WTC11 (cell line): Measurements from ENCODE around the gene C10orf90. TPM values are rescaled to one million over a fixed set of nuclear protein-coding genes. Genes with fewer than 3 reads are reported as not detected.

ENCODE experiments used
- ATAC-seq: fragments of 200-7000 bp; cut with Tn5 transposase; 2 replicates; pipeline ENCODE4 v1.10.0; 2021; ENCODE audit warnings: mild to moderate bottlenecking, moderate library complexity
- CTCF ChIA-PET: fragments of 300-600 bp; sonication (Branson Sonifier 250); formaldehyde crosslinking; loops from one replicate; lab custom pipeline; 2021; ENCODE audit warnings: antibody characterized with exemption; lab: Charles Lee
- POLR2A ChIA-PET: fragments of 350-600 bp; sonication (Branson Sonifier 250); formaldehyde crosslinking; loops from one replicate; lab custom pipeline; 2021; ENCODE audit warnings: antibody characterized with exemption; lab: Charles Lee
- DNase-seq: peaks from one replicate; pipeline ENCODE4 v3.0.0; 2021; ENCODE audit warnings: low spot score
- H3K27ac Mint-ChIP-seq: 2 replicates; pipeline ENCODE4 v1.8.0; 2021; ENCODE audit warnings: mixed read lengths
- H3K27me3 Mint-ChIP-seq: 2 replicates; pipeline ENCODE4 v1.8.0; 2021; ENCODE audit warnings: low read depth, mild to moderate bottlenecking, moderate library complexity, mixed read lengths
- H3K36me3 Mint-ChIP-seq: 2 replicates; pipeline ENCODE4 v1.8.0; 2021; ENCODE audit warnings: mixed read lengths
- H3K4me1 Mint-ChIP-seq: 2 replicates; pipeline ENCODE4 v1.8.0; 2022; ENCODE audit warnings: mixed read lengths
- H3K4me3 Mint-ChIP-seq: 2 replicates; pipeline ENCODE4 v1.8.0; 2021; ENCODE audit warnings: mild to moderate bottlenecking, moderate library complexity, mixed read lengths
- H3K9me3 Mint-ChIP-seq: 2 replicates; pipeline ENCODE4 v1.8.0; 2021; ENCODE audit warnings: mixed read lengths
- EMX1 ChIP-seq: fragments of 250-450 bp; sonication (Bioruptor Pico); IDR thresholded peaks from 2 replicates; pipeline ENCODE4 v1.8.0; 2021; ENCODE audit warnings: mild to moderate bottlenecking
- FOXJ3 ChIP-seq: sonication (generic); formaldehyde crosslinking; IDR thresholded peaks from 2 replicates; pipeline ENCODE4 v1.9.0; 2021; ENCODE audit warnings: missing genetic modification reagents, mild to moderate bottlenecking, borderline replicate concordance
- FOXK1 ChIP-seq: sonication (generic); formaldehyde crosslinking; IDR thresholded peaks from 2 replicates; pipeline ENCODE4 v1.8.0; 2022; ENCODE audit warnings: mild to moderate bottlenecking, moderate library complexity, missing genetic modification reagents
- GRHL2 ChIP-seq: fragments of 250-450 bp; sonication (Bioruptor Pico); IDR thresholded peaks from 2 replicates; pipeline ENCODE4 v1.8.0; 2022; ENCODE audit warnings: mild to moderate bottlenecking, moderate library complexity; ENCODE audit not compliant: insufficient replicate concordance, severe bottlenecking
- NFATC4 ChIP-seq: fragments of 250-450 bp; sonication (Bioruptor Pico); IDR thresholded peaks from 2 replicates; pipeline ENCODE4 v1.9.0; 2021; ENCODE audit warnings: mild to moderate bottlenecking
- NFE2L1 ChIP-seq: sonication (generic); formaldehyde crosslinking; IDR thresholded peaks from 2 replicates; pipeline ENCODE4 v1.8.1; 2023; ENCODE audit warnings: missing genetic modification reagents
- SMAD3 ChIP-seq: sonication (generic); formaldehyde crosslinking; IDR thresholded peaks from 2 replicates; pipeline ENCODE4 v1.8.0; 2022; ENCODE audit warnings: missing genetic modification reagents, mild to moderate bottlenecking, borderline replicate concordance
- SMAD4 ChIP-seq: sonication (generic); formaldehyde crosslinking; IDR thresholded peaks from 2 replicates; pipeline ENCODE4 v1.8.0; 2022; ENCODE audit warnings: mild to moderate bottlenecking, missing genetic modification reagents
- SOX15 ChIP-seq: fragments of 250-450 bp; sonication (Bioruptor Pico); IDR thresholded peaks from 2 replicates; pipeline ENCODE4 v1.9.0; 2021; ENCODE audit warnings: mild to moderate bottlenecking
- SP1 ChIP-seq: sonication (generic); formaldehyde crosslinking; conservative IDR thresholded peaks from 2 replicates; pipeline ENCODE4 v1.8.1; 2022; ENCODE audit warnings: missing genetic modification reagents
- ZNF121 ChIP-seq: sonication (generic); formaldehyde crosslinking; IDR thresholded peaks from 2 replicates; pipeline ENCODE4 v1.8.0; 2023; ENCODE audit warnings: missing genetic modification reagents
- ZNF263 ChIP-seq: sonication (generic); formaldehyde crosslinking; IDR thresholded peaks from 2 replicates; pipeline ENCODE4 v1.8.1; 2022; ENCODE audit warnings: low read depth, mild to moderate bottlenecking, moderate library complexity, missing genetic modification reagents
- ZNF423 ChIP-seq: fragments of 250-450 bp; sonication (Bioruptor Pico); IDR thresholded peaks from 2 replicates; pipeline ENCODE4 v2.1.2; 2022; ENCODE audit warnings: mild to moderate bottlenecking, moderate library complexity
- total RNA-seq: library from RNA; stranded (reverse); gene quantifications from 3 replicates; pipeline ENCODE4 v1.2.3, GENCODE V29; 2021
- TF ChIP-seq, protein P1 (sequence below): fragments of 200-600 bp; IDR thresholded peaks from 2 replicates; pipeline ENCODE4 v1.8.0; 2022; ENCODE audit warnings: antibody characterized with exemption
- TF ChIP-seq, protein P2 (sequence below): sonication (generic); formaldehyde crosslinking; IDR thresholded peaks from 2 replicates; pipeline ENCODE4 v1.8.1; 2022; ENCODE audit warnings: low read depth, mild to moderate bottlenecking, moderate library complexity, missing genetic modification reagents, borderline replicate concordance
- TF ChIP-seq, protein P3 (sequence below): sonication (generic); formaldehyde crosslinking; IDR thresholded peaks from 2 replicates; pipeline ENCODE4 v1.8.0; 2022; ENCODE audit warnings: mild to moderate bottlenecking, missing genetic modification reagents
- TF ChIP-seq, protein P4 (sequence below): fragments of 250-450 bp; sonication (Bioruptor Pico); IDR thresholded peaks from 2 replicates; pipeline ENCODE4 v1.9.0; 2021; ENCODE audit warnings: moderate library complexity, mild to moderate bottlenecking, inconsistent platforms, borderline replicate concordance
- TF ChIP-seq, protein P5 (sequence below): fragments of 250-450 bp; sonication (Bioruptor Pico); conservative IDR thresholded peaks from 2 replicates; pipeline ENCODE4 v1.9.0; 2021; ENCODE audit warnings: mild to moderate bottlenecking
- TF ChIP-seq, protein P6 (sequence below): sonication (generic); formaldehyde crosslinking; IDR thresholded peaks from 2 replicates; pipeline ENCODE4 v1.8.1; 2022; ENCODE audit warnings: low read depth, missing genetic modification reagents, borderline replicate concordance
- TF ChIP-seq, protein P7 (sequence below): sonication (generic); formaldehyde crosslinking; IDR thresholded peaks from 2 replicates; pipeline ENCODE4 v1.8.1; 2022; ENCODE audit warnings: mild to moderate bottlenecking, missing genetic modification reagents, moderate library complexity, borderline replicate concordance
- TF ChIP-seq, protein P8 (sequence below): sonication (generic); formaldehyde crosslinking; IDR thresholded peaks from 2 replicates; pipeline ENCODE4 v1.8.1; 2023; ENCODE audit warnings: mild to moderate bottlenecking, missing genetic modification reagents

Gene C10orf90
- total RNA-seq, 1 experiment from 2014 or later, result 0.85 TPM

DNA sequence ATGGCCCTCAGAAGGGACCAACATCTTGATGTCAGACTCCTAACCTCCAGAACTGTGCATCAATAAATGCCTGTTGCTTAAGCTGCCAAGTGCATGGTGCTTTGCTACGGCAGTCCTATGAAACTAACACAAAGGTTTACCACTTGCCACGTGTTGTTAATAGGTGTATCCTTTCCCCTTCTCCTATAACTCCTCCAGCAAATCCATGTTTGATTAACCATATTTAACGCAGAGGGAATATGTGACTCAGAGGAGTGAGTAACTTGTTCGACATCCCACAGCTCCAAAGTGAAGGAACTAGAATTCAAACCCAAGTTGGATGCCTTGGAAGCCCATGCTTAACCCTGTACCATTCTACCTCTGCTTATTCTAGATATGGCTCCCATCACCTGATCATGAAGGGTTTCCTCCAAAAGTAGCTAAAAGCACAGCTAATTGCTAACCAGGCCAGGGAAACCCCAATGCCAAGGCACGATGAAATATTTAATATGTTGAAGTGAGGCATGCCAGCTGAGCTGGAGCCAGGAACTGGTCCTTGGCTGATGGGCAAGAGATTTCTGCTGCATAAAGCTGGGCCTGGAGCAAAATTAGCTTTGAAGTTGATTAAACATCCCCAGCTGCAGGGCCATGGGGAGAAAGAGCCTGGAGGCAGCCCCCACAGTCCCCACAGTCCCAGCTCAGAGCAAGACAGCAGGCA, 131.9 kb downstream of the C10orf90 start:
- TF ChIP-seq, protein P1, sequence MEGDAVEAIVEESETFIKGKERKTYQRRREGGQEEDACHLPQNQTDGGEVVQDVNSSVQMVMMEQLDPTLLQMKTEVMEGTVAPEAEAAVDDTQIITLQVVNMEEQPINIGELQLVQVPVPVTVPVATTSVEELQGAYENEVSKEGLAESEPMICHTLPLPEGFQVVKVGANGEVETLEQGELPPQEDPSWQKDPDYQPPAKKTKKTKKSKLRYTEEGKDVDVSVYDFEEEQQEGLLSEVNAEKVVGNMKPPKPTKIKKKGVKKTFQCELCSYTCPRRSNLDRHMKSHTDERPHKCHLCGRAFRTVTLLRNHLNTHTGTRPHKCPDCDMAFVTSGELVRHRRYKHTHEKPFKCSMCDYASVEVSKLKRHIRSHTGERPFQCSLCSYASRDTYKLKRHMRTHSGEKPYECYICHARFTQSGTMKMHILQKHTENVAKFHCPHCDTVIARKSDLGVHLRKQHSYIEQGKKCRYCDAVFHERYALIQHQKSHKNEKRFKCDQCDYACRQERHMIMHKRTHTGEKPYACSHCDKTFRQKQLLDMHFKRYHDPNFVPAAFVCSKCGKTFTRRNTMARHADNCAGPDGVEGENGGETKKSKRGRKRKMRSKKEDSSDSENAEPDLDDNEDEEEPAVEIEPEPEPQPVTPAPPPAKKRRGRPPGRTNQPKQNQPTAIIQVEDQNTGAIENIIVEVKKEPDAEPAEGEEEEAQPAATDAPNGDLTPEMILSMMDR, result no peak
- TF ChIP-seq, protein P2, sequence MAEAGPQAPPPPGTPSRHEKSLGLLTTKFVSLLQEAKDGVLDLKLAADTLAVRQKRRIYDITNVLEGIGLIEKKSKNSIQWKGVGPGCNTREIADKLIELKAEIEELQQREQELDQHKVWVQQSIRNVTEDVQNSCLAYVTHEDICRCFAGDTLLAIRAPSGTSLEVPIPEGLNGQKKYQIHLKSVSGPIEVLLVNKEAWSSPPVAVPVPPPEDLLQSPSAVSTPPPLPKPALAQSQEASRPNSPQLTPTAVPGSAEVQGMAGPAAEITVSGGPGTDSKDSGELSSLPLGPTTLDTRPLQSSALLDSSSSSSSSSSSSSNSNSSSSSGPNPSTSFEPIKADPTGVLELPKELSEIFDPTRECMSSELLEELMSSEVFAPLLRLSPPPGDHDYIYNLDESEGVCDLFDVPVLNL (CRISPR knock-in tag), result no peak
- DNase-seq (no peak), ATAC-seq (no peak)
- POLR2A ChIA-PET, result interaction anchor here (0.6 kb wide), 1 partner anchor 61 kb away, joined by 9 read pairs; no protein-coding TSS in a partner anchor
- Mint-ChIP-seq H3K9me3 (peaks cover 7% of the 10 kb centered on the region), H3K4me1 (0 out of 2 replicates have a peak, but pooled peaks cover 2% of the 10 kb centered on the region), H3K4me3 (no peak overlapping the region), H3K27ac (no peak overlapping the region), H3K36me3 (no peaks in the 10 kb centered on the region), H3K27me3 (no peaks in the 10 kb centered on the region)
- CTCF ChIA-PET, result no interaction called here

DNA sequence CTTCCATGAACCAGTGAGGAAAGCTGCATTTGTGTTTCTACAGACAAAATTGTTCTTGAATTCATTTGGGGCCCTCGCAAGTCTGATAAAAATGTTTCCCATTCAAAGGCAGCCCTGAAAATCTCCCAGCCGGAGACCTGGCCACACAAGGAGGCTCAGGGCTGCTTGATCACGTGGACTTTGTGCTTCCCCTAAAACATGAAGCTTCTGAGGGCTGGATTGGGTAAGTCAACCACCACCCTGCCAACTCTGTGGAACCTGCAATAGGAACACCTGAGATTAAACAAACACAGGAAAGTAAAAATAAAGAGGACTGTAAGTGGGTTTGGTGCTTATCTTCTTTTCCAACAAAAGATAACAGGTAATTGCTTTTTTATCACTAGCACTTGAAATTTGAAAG, 133.8 kb downstream of the C10orf90 start:
- Mint-ChIP-seq H3K27ac (no peak overlapping the region), H3K27me3 (no peaks in the 10 kb centered on the region), H3K36me3 (no peaks in the 10 kb centered on the region), H3K9me3 (peaks cover 7% of the 10 kb centered on the region), H3K4me3 (no peak overlapping the region), H3K4me1 (0 out of 2 replicates have a peak, but pooled peaks cover 2% of the 10 kb centered on the region)
- POLR2A ChIA-PET, result no interaction called here
- DNase-seq, result no peak
- TF ChIP-seq, protein P3, sequence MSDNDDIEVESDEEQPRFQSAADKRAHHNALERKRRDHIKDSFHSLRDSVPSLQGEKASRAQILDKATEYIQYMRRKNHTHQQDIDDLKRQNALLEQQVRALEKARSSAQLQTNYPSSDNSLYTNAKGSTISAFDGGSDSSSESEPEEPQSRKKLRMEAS (CRISPR knock-in tag), result no peak
- no peak for TF ChIP-seq SMAD3 (CRISPR knock-in tag)
- TF ChIP-seq, protein P4, sequence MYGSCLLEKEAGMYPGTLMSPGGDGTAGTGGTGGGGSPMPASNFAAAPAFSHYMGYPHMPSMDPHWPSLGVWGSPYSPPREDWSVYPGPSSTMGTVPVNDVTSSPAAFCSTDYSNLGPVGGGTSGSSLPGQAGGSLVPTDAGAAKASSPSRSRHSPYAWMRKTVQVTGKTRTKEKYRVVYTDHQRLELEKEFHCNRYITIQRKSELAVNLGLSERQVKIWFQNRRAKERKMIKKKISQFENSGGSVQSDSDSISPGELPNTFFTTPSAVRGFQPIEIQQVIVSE, result no peak
- TF ChIP-seq, protein P5, sequence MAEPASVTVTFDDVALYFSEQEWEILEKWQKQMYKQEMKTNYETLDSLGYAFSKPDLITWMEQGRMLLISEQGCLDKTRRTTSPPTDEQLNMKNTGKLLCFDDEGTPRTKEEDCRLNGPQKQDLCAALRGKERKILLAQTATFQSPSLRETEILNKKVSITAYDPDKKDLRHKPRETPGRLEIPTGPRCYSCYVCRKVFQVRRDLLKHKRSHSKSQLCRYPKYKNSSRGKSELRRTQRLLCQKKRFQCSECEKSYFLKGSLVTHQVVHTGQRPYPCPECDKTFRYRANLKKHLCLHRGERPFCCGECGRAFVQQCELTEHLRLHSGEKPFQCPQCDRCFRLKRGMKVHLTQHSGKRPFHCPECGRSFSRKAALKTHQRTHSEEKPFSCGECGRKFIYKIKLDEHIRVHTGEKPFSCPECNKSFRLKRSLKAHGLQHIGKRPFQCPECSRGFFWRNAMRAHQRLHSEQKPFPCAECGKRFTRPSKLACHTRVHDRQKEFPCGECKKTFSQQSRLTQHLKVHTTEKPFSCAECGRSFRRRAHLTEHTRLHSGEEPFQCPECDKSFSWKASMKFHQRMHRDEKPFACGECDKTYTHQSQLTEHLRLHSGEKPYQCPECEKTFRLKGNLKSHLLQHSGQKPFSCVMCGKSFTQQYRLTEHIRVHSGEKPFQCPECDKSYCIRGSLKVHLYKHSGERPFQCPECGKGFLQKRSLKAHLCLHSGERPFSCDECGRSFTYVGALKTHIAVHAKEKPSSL (CRISPR knock-in tag), result no peak
- no peak for TF ChIP-seq EMX1
- no peak for TF ChIP-seq NFATC4 (CRISPR knock-in tag)
- no peak for TF ChIP-seq SOX15 (CRISPR knock-in tag)
- no peak for TF ChIP-seq ZNF121 (CRISPR knock-in tag)
- no peak for TF ChIP-seq FOXK1 (CRISPR knock-in tag)
- ATAC-seq, result no peak
- CTCF ChIA-PET, result no interaction called here

DNA sequence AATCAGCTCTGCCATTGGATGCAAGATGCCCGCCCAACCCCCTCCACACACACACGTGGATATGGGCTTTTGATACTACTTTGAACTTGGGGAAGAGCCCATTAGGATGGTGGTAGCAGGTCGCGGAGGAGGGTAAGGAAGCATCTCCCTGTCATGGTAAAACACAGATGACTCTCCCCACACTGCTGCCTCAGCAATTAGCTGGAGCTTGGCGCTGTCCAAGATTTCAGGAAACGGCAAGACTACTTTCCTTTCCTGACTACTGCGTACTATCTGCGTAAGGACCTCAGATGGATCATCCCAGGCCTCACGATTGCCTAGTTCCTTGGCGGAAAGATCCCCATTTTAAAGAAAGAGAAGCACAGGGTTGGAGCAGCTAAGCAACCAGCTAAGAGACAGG, 134.3 kb downstream of the C10orf90 start:
- DNase-seq (no peak), ATAC-seq (peak; percentile 61)
- no peak overlapping the region for H3K4me3 Mint-ChIP-seq
- no peak overlapping the region for H3K27ac Mint-ChIP-seq
- no peaks in the 10 kb centered on the region for H3K36me3 Mint-ChIP-seq
- ChIA-PET POLR2A (no interaction called here), CTCF (no interaction called here)
- H3K4me1 Mint-ChIP-seq, result 0 out of 2 replicates have a peak, but pooled peaks cover 2% of the 10 kb centered on the region
- H3K27me3 Mint-ChIP-seq, result no peaks in the 10 kb centered on the region
- peaks cover 7% of the 10 kb centered on the region for H3K9me3 Mint-ChIP-seq
- TF ChIP-seq NFATC4 (CRISPR knock-in tag) (no peak), NFE2L1 (CRISPR knock-in tag) (no peak), GRHL2 (CRISPR knock-in tag) (no peak), SP1 (CRISPR knock-in tag) (no peak), ZNF423 (CRISPR knock-in tag) (no peak), FOXJ3 (CRISPR knock-in tag) (no peak), SMAD4 (CRISPR knock-in tag) (no peak), ZNF263 (CRISPR knock-in tag) (no peak)
- TF ChIP-seq, protein P6, sequence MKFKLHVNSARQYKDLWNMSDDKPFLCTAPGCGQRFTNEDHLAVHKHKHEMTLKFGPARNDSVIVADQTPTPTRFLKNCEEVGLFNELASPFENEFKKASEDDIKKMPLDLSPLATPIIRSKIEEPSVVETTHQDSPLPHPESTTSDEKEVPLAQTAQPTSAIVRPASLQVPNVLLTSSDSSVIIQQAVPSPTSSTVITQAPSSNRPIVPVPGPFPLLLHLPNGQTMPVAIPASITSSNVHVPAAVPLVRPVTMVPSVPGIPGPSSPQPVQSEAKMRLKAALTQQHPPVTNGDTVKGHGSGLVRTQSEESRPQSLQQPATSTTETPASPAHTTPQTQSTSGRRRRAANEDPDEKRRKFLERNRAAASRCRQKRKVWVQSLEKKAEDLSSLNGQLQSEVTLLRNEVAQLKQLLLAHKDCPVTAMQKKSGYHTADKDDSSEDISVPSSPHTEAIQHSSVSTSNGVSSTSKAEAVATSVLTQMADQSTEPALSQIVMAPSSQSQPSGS, result no peak
- TF ChIP-seq, protein P7, sequence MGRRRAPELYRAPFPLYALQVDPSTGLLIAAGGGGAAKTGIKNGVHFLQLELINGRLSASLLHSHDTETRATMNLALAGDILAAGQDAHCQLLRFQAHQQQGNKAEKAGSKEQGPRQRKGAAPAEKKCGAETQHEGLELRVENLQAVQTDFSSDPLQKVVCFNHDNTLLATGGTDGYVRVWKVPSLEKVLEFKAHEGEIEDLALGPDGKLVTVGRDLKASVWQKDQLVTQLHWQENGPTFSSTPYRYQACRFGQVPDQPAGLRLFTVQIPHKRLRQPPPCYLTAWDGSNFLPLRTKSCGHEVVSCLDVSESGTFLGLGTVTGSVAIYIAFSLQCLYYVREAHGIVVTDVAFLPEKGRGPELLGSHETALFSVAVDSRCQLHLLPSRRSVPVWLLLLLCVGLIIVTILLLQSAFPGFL (CRISPR knock-in tag), result no peak
- TF ChIP-seq, protein P8, sequence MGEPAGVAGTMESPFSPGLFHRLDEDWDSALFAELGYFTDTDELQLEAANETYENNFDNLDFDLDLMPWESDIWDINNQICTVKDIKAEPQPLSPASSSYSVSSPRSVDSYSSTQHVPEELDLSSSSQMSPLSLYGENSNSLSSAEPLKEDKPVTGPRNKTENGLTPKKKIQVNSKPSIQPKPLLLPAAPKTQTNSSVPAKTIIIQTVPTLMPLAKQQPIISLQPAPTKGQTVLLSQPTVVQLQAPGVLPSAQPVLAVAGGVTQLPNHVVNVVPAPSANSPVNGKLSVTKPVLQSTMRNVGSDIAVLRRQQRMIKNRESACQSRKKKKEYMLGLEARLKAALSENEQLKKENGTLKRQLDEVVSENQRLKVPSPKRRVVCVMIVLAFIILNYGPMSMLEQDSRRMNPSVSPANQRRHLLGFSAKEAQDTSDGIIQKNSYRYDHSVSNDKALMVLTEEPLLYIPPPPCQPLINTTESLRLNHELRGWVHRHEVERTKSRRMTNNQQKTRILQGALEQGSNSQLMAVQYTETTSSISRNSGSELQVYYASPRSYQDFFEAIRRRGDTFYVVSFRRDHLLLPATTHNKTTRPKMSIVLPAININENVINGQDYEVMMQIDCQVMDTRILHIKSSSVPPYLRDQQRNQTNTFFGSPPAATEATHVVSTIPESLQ (CRISPR knock-in tag), result no peak
